ENCODE measurements around the gene ZCCHC4. TPM values are rescaled to one million over a fixed set of nuclear protein-coding genes. Genes with fewer than 3 reads are reported as not detected.

The ZCCHC4 gene
- polyA plus RNA-seq, 1 donor from 2014 or later = 10.1 TPM

Other genes with a start within 250 kb of the ZCCHC4 start
- gene SEPSECS, start 152.3 kb upstream of the ZCCHC4 start, polyA plus RNA-seq = 3.5 TPM
- 13.2 TPM for gene PI4K2B, start 78.7 kb upstream of the ZCCHC4 start, polyA plus RNA-seq
- gene ANAPC4, start 64.5 kb downstream of the ZCCHC4 start, polyA plus RNA-seq = 19.4 TPM

Measured in IgD-negative memory B cell (primary cell).